Anterior cingulate cortex (tissue), 58 donors: ENCODE data around the gene RASGRF1.
A peak's percentile ranks its signal among the peaks of the same experiment; 100 is the strongest.

Source experiments
- DNase-seq, 58 donors: peaks; one replicate each; lab custom pipeline; 2025; lab: John Stamatoyannopoulos, UW

Gene RASGRF1

GRCh38 chr15:78923015-78923414 is 167.6 kb downstream of the RASGRF1 start:
- DNase-seq: no peak

- peak in 1 of 58 donors; percentile 31 for DNase-seq
Measured at GRCh38 chr15:78922527-78922926, 168.1 kb downstream of the RASGRF1 start.

- peak in 5 of 58 donors; percentile 18 to 38 (median 27) for DNase-seq
Measured at GRCh38 chr15:78921940-78922339, 168.6 kb downstream of the RASGRF1 start.

GRCh38 chr15:78921517-78921916 is 169.1 kb downstream of the RASGRF1 start:
- DNase-seq: no peak

GRCh38 chr15:78917888-78918287 is 172.7 kb downstream of the RASGRF1 start:
- DNase-seq: no peak

GRCh38 chr15:78916088-78916487 is 174.5 kb downstream of the RASGRF1 start:
- DNase-seq: no peak

GRCh38 chr15:78915341-78916087 is 175.1 kb downstream of the RASGRF1 start:
- DNase-seq: peak in 14 of 58 donors; percentile 20 to 72 (median 34)

- DNase-seq: peak in 11 of 58 donors; percentile 27 to 64 (median 48)
Measured at GRCh38 chr15:78914027-78914764, 176.4 kb downstream of the RASGRF1 start.

GRCh38 chr15:78913012-78913411 is 177.6 kb downstream of the RASGRF1 start:
- DNase-seq: no peak

GRCh38 chr15:78912316-78912715 is 178.3 kb downstream of the RASGRF1 start:
- DNase-seq: no peak

GRCh38 chr15:78910271-78910670 is 180.3 kb downstream of the RASGRF1 start:
- no peak for DNase-seq
